ENCODE data around the gene OVOL1.
"Not testable (repeated sequence)": the region's sequence is repeated elsewhere in the genome, so short reads cannot be mapped to it uniquely, and the experiment has no call there.

The OVOL1 gene

DNA sequence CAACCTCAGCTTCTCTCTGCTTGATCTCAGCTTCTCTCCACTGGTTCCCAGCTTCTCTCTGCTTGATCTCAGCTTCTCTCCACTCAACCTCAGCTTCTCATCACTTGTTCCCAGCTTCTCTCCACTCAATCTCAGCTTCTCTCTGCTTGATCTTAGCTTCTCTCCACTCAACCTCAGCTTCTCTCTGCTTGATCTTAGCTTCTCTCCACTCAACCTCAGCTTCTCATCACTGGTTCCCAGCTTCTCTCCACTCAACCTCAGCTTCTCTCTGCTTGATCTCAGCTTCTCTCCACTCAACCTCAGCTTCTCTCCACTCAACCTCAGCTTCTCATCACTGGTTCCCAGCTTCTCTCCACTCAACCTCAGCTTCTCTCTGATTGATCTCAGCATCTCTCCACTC is 45.4 kb downstream of the OVOL1 start:
- not testable (repeated sequence) for H3K27me3 Mint-ChIP-seq; H3K9me3 Mint-ChIP-seq; H3K27ac Mint-ChIP-seq; DNase-seq (ENCODE audit: low spot score in 2 of 2); H3K36me3 Mint-ChIP-seq; ATAC-seq (ENCODE audit: low read depth); H3K4me3 Mint-ChIP-seq
- peaks cover 13% of the 10 kb centered on the region for H3K4me1 Mint-ChIP-seq

DNA sequence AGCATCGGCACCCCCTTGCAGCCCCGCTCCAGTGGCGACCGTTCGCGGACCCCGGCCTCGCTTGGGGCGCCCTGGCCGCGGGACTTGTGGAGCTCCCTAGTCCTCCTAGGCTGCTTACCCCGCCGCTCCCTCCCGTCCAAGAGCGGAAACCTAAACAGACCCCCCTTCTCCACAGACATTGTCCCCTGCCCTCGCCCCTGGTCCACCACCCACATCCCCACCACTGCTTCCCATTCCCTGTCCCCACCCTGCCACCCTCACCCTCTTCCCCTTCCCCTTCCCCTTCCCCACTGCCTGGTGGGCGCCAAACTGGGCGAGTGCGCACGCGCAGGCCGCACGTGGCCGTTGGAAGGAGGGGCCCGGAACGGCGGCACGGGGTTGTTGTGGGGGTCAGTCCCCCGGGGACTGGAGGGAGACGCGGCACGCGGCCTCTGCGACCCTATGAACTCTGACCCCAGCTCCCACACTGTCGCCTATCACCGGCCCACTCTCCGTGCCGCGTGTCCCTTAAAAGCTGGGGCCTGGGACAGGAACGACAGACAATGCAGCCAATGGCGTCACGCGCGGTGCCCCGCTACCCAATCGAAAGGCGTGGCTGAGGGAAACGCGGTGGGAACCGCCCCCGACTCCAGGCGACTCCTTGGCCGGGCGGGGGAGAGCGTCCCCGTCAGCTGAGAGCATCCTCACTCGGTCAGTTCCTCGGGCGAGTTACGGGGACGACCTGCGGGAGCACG is 46.6 kb downstream of the OVOL1 start, which contains the start of gene SNX32:
SNX32 (plus strand) TSS at position 667 of the 734 bp plus-strand sequence. CDS start 103 bp downstream, outside the sequence.
- no peak within 1 kb of the TSS for H3K4me3 Mint-ChIP-seq
- peaks cover 4% of the 10 kb centered on the region for H3K27me3 Mint-ChIP-seq
- DNase-seq (ENCODE audit: low spot score in 2 of 2) (peak; percentile 89 to 93), ATAC-seq (ENCODE audit: low read depth) (peak; percentile 99)
- H3K27ac Mint-ChIP-seq: no peak within 1 kb of the TSS
- peaks cover 13% of the 10 kb centered on the region for H3K4me1 Mint-ChIP-seq
- no peaks in the 10 kb centered on the region for H3K9me3 Mint-ChIP-seq
- H3K36me3 Mint-ChIP-seq: no peaks in the 10 kb centered on the region

DNA sequence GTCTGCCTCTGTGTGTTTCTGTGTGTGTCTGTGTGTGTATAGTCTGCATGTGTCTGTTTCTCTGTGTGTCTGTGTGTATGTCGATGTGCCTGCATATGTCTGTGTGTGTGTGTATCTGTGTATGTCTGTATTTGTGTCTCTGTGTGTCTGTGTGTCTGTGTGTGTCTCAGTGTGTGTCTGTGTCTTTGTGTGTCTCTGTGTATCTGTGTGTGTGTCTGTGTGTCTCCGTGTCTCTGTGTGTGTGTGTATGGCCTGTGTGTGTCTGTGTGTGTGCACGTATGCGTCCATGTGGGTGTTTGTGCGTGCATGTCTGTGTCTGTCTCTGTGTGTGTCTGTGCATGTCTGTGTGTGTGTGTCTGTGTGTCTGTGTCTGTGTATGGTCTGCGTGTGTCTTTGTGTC is 47.3 kb downstream of the OVOL1 start:
- ATAC-seq (ENCODE audit: low read depth) (no peak), DNase-seq (ENCODE audit: low spot score in 2 of 2) (no peak)
- H3K27ac Mint-ChIP-seq: no peak overlapping the region
- no peaks in the 10 kb centered on the region for H3K9me3 Mint-ChIP-seq
- H3K4me3 Mint-ChIP-seq: no peak overlapping the region
- peaks cover 4% of the 10 kb centered on the region for H3K27me3 Mint-ChIP-seq
- peaks cover 13% of the 10 kb centered on the region for H3K4me1 Mint-ChIP-seq
- no peaks in the 10 kb centered on the region for H3K36me3 Mint-ChIP-seq

- Mint-ChIP-seq H3K4me1 (no peaks in the 10 kb centered on the region), H3K9me3 (no peaks in the 10 kb centered on the region), H3K27me3 (no peaks in the 10 kb centered on the region), H3K36me3 (no peaks in the 10 kb centered on the region), H3K27ac (no peak overlapping the region), H3K4me3 (no peak overlapping the region)
- no peak for ATAC-seq (ENCODE audit: low read depth)
- DNase-seq (ENCODE audit: low spot score in 2 of 2): no peak
Measured at GRCh38 chr11:65842144-65842543, 55.3 kb downstream of the OVOL1 start.

DNA sequence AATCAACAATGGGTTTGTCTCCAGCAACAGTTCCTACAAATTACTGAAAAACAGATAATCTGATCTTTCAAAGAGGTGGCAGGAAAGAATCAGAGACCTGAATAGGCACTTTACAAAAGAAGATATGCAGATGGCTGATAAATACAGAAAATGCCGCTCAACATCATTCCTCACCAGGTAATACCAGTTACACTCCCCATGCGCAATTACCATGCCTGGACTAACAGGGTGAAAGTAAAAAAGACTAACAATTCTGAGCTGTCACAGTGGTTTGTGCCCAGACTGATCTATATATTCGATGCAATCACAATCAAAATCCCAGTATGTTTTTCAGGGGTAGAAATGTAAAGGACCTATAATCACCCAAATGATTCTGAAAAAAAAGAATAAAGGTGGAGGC is 56.9 kb downstream of the OVOL1 start:
- ATAC-seq (ENCODE audit: low read depth) (no peak), DNase-seq (ENCODE audit: low spot score in 2 of 2) (no peak)
- Mint-ChIP-seq H3K27me3 (no peaks in the 10 kb centered on the region), H3K4me3 (no peak overlapping the region), H3K4me1 (no peaks in the 10 kb centered on the region), H3K27ac (no peak overlapping the region), H3K9me3 (no peaks in the 10 kb centered on the region), H3K36me3 (no peaks in the 10 kb centered on the region)

DNA sequence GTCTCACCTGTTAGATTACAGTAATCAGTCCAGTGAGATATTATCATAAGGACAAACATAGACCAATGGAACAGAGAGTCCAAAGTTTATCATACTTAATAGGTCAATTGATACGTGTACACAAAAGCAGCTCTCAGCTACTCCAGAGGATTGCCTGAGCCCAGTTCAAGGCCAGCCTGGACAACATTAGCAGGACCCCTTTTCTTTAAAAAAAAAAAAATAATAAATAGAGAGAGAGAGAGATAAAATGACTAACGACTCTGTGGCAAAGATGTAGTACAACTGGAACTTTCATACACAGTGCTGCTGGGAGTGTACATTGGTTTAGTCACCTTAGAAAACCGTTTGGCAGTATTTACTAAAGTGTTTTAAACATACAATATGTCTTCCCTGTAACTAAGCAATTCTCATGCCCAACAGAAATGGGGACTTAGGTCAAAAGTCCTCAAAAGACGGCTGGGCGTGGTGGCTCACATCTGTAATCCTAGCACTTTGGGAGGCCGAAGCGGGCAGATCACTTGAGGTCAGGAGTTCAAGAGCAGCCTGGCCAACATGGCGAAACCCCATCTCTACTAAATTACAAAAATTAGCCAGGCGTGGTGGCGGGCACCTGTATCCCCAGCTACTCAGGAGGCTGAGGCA is 57.5 kb downstream of the OVOL1 start:
- Mint-ChIP-seq H3K27ac (no peak overlapping the region), H3K27me3 (no peaks in the 10 kb centered on the region), H3K4me1 (no peaks in the 10 kb centered on the region), H3K36me3 (no peaks in the 10 kb centered on the region), H3K9me3 (no peaks in the 10 kb centered on the region), H3K4me3 (no peak overlapping the region)
- no peak for DNase-seq (ENCODE audit: low spot score in 2 of 2)
- no peak for ATAC-seq (ENCODE audit: low read depth)

Measured in memory B cell (primary cell).